Muscle layer of duodenum (tissue), 2 donors: ENCODE data around the gene GPRC5D.

Source experiments
- H3K27ac ChIP-seq: one replicate; pipeline ENCODE4 v1.7.0; 2013; ENCODE audit warnings: mild to moderate bottlenecking, low read length
- H3K27me3 ChIP-seq: one replicate; pipeline ENCODE4 v1.7.0; 2013; ENCODE audit warnings: low read depth, mild to moderate bottlenecking, control low read depth, low read length
- H3K36me3 ChIP-seq, 2 donors: one replicate each; pipeline ENCODE4 v1.7.0; 2013; ENCODE audit warnings: low read length in 2 of 2, control low read depth in 1 of 2, mild to moderate bottlenecking in 1 of 2; ENCODE audit not compliant: insufficient read depth in 2 of 2, control insufficient read depth in 1 of 2
- H3K4me1 ChIP-seq, 2 donors: one replicate each; pipeline ENCODE4 v1.7.0; 2013; ENCODE audit warnings: low read length in 2 of 2, mild to moderate bottlenecking in 2 of 2, control low read depth in 1 of 2, moderate library complexity in 1 of 2; ENCODE audit not compliant: insufficient read depth in 2 of 2, control insufficient read depth in 1 of 2
- H3K4me3 ChIP-seq, 2 donors: one replicate each; pipeline ENCODE4 v1.7.0; 2013; ENCODE audit warnings: low read length in 2 of 2, low read depth in 1 of 2, mild to moderate bottlenecking in 1 of 2
- H3K9me3 ChIP-seq, 2 donors: one replicate each; pipeline ENCODE4 v1.7.0; 2013; ENCODE audit warnings: low read length in 2 of 2, control low read depth in 1 of 2, mild to moderate bottlenecking in 1 of 2; ENCODE audit not compliant: control insufficient read depth in 1 of 2
- donor health status: healthy.

The GPRC5D gene

DNA sequence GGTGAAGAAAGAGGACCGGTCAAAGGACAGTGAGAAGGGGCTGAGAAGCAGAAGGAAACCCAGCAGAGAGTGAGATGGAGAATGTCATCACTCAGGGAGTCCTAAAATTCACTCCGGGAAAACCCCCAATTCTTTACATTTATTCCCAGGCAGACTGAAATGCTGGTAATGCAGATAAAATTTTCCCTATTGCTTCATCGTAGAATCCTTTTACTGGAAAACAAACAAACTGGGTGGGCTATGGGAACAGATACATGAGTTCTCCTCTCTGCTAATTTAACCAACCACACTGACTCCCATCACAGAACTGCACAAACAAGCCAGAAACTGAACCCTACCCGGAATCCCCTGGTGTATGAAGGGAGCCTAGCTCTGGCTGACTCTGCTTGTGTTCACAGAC is 27.2 kb upstream of the GPRC5D start:
- Histone ChIP-seq H3K36me3 (peaks cover 25 to 32% of the 10 kb centered on the region in 2 donors), H3K4me1 (peaks cover 0 to 21% of the 10 kb centered on the region in 2 donors), H3K27me3 (no peaks in the 10 kb centered on the region), H3K27ac (peak overlapping the region; percentile 62), H3K9me3 (no peaks in the 10 kb centered on the region), H3K4me3 (no peak overlapping the region)

DNA sequence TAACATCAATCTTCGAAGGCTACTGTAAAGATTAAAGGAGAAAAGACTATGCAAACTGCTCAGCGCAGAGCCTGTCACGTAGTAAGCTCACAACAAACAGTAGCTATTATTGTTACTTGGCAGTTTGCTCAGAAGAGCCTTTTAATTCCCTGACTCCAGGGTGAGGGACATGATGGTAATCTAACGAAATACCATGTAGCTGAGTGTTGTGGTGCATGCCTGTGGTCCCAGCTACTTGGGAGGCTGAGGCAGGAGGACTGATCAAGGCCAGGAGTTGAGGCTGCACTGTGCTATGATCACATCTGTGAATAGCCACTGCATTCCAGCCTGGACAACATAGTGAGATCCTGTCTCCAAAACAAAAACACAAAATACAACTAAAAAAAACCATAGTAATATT is 25.3 kb upstream of the GPRC5D start:
- Histone ChIP-seq H3K27me3 (no peaks in the 10 kb centered on the region), H3K4me3 (no peak overlapping the region), H3K9me3 (peaks cover 8 to 12% of the 10 kb centered on the region in 2 donors), H3K4me1 (peaks cover 0 to 15% of the 10 kb centered on the region in 2 donors), H3K36me3 (peaks cover 38 to 42% of the 10 kb centered on the region in 2 donors), H3K27ac (peak overlapping the region; percentile 11)

DNA sequence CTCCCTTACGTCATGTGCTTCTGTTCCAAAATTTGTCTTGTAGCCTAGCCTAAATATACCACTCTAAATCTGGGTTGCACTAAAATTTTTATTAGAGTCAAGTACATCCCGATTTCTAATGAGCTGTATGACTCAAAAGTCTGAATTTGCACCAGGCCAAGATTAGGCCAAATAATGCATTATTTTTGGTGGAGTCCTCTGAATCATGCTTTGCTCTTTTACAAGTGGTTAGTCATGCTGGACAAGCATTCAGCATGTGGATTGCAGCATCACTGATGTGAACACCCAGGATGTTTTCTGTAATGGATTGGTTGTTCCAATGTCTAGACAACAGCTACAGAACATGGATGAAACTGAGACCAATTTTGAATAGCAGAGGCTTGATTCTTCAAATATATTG is 24.4 kb upstream of the GPRC5D start:
- Histone ChIP-seq H3K4me3 (no peak overlapping the region), H3K27me3 (no peaks in the 10 kb centered on the region), H3K9me3 (peaks cover 8 to 12% of the 10 kb centered on the region in 2 donors), H3K4me1 (peaks cover 0 to 15% of the 10 kb centered on the region in 2 donors), H3K36me3 (peaks cover 29 to 42% of the 10 kb centered on the region in 2 donors), H3K27ac (peak overlapping the region; percentile 61)

DNA sequence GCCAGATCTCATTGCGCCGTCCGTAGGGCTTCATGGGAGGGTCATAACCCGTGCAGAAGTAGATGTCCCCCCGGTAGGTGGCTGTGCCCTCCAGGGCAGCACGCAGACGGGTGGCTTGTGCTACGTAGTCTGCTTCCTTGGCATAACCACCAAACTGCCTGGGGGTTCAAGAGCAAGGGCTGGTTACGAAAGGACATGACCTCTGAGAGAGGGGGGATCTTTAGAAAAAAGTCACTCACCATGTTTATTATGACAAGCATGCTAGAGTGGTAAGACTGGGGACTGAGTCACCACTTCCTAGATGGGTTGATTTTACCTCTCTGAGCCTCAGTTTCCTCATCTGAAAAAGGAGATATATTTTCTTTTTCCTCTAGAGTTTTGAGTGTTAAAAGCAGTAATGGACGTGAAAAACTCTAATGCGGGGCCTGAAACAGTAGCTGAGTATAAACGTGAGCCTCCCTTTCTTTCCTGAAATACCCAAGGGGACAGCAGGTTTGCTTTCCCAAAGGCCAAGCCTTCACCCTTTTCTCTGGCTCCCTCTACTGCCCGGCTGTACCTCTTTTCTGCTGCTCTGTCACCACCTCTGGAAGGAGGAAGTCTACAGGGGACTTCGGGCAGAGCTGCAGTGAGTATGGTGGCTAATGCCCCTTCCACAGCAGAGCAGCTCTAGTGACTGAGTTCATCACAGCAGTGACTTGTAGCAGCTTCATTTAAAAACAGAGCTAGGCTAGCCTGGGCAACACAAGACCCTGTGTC is 23.5 kb upstream of the GPRC5D start:
- H3K4me1 ChIP-seq: peaks cover 0 to 15% of the 10 kb centered on the region in 2 donors
- peak overlapping the region; percentile 61 for H3K27ac ChIP-seq
- no peak overlapping the region for H3K4me3 ChIP-seq
- H3K36me3 ChIP-seq: peaks cover 22 to 41% of the 10 kb centered on the region in 2 donors
- H3K27me3 ChIP-seq: no peaks in the 10 kb centered on the region
- peaks cover 8 to 12% of the 10 kb centered on the region in 2 donors for H3K9me3 ChIP-seq

DNA sequence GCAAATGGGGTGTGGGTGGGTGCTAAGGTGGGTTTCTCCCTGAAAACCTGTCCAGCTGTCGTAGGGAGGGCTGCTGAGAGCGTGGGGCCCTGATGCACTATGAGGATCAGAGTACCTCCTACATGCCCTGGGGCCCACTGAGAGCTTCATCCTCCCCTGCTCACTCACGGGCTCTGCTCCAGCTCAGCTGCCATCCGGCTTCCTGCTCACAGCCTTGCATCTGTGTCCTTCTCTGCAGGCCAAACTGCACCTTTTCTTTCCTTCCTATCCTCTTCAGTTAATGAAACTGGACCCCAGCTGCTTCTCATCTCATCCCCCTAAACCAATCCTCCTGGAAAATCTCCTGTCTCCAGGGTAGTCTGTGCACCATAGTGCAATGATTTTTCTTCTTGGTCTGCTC is 22.2 kb upstream of the GPRC5D start:
- peaks cover 0 to 5% of the 10 kb centered on the region in 2 donors for H3K4me1 ChIP-seq
- H3K36me3 ChIP-seq: peaks cover 22 to 45% of the 10 kb centered on the region in 2 donors
- H3K27me3 ChIP-seq: no peaks in the 10 kb centered on the region
- H3K4me3 ChIP-seq: no peak overlapping the region
- peaks cover 8 to 12% of the 10 kb centered on the region in 2 donors for H3K9me3 ChIP-seq
- H3K27ac ChIP-seq: no peak overlapping the region

DNA sequence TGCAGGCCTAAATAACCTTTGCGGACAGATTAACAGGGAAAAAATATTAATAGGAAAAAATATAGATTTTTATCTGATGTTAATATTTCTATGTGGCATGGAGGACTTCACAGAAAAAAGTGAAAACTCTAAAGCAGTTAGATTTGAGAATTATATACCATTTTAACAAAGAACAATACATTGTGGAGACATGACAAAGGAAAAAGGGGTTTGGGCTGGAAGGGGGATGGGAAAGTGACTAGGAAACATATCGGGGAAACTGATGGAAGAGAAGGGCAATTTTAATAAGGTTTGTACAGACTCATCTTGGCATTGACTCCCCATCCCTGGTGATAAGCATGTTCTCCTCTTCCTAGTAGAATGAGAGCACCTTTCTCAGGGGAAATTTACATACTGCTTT is 21.0 kb upstream of the GPRC5D start:
- peaks cover 18 to 45% of the 10 kb centered on the region in 2 donors for H3K36me3 ChIP-seq
- no peak overlapping the region for H3K27ac ChIP-seq
- H3K9me3 ChIP-seq: peaks cover 8 to 12% of the 10 kb centered on the region in 2 donors
- no peaks in the 10 kb centered on the region for H3K27me3 ChIP-seq
- H3K4me1 ChIP-seq: peaks cover 0 to 5% of the 10 kb centered on the region in 2 donors
- H3K4me3 ChIP-seq: no peak overlapping the region

DNA sequence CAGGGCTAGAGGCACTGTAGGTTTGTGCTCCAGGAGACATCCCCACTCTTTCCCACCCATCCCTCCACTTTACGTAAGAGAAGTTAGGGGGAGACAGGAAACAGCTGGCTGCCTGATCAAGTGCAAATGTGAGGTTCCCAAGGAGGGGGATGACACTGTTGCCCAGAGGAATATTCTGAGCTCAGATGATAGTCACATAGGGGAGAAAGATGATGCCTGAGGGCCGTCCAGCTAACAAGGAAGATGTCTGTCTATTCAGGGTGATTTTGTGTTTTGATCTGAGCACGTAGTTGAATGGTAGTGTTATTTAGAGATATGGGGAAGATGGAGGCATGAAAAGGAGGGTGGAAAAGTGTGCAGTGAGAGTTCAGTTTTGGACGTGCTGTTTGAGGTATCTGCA is 13.9 kb upstream of the GPRC5D start:
- H3K4me3 ChIP-seq: no peak overlapping the region
- peaks cover 0 to 8% of the 10 kb centered on the region in 2 donors for H3K36me3 ChIP-seq
- H3K27ac ChIP-seq: no peak overlapping the region
- H3K9me3 ChIP-seq: no peaks in the 10 kb centered on the region
- no peaks in the 10 kb centered on the region for H3K27me3 ChIP-seq
- H3K4me1 ChIP-seq: no peaks in the 10 kb centered on the region

DNA sequence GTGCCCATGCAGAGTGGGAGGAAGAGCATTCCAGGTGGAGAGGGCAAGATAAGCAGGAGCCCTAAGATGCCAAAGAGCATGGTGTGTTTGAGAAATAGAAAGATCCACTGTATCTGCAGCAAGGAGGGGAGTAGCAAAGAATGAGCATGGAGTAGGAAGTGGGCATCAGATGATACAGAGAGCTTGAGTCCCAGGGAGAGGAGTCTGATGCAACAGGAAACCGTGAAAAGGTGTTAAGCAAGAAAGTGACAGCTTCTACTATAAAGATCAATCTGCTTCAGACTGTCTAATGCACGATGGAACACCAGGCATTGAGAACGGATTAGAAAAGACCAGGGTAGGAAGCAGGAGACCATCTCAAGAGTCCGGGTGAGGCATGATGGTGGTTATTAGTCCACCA is 12.3 kb upstream of the GPRC5D start:
- no peaks in the 10 kb centered on the region for H3K9me3 ChIP-seq
- no peak overlapping the region for H3K4me3 ChIP-seq
- H3K27me3 ChIP-seq: no peaks in the 10 kb centered on the region
- peaks cover 0 to 4% of the 10 kb centered on the region in 2 donors for H3K36me3 ChIP-seq
- no peaks in the 10 kb centered on the region for H3K4me1 ChIP-seq
- no peak overlapping the region for H3K27ac ChIP-seq

DNA sequence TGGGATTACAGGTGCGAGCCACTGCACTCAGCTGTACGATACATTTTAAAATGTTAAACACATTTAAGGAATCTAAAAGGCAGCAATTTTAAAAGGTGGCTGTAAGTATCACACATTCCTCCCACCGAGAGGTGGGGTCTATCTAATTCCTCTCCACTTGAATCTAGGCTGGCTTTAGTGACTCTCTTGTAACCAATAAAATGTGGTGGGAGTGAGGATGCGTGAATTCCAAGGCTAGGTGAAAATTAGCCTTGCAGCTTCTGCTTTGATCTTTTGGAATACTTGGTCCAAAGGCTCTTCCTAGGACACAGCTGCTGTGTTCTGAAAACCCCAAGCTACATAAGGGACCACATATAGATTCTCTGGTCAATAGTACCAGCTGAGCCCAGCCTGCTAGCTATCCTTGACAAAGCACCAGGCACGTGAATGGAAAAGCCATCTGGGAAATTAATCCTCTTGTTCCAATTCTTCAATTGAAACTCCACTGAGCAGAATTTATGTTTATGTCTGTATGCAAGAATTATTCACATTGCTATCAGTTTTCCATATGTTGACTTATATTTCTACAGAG is 8.8 kb upstream of the GPRC5D start:
- Histone ChIP-seq H3K4me1 (no peaks in the 10 kb centered on the region), H3K36me3 (no peaks in the 10 kb centered on the region), H3K4me3 (no peak overlapping the region), H3K27ac (no peak overlapping the region), H3K27me3 (no peaks in the 10 kb centered on the region), H3K9me3 (no peaks in the 10 kb centered on the region)

DNA sequence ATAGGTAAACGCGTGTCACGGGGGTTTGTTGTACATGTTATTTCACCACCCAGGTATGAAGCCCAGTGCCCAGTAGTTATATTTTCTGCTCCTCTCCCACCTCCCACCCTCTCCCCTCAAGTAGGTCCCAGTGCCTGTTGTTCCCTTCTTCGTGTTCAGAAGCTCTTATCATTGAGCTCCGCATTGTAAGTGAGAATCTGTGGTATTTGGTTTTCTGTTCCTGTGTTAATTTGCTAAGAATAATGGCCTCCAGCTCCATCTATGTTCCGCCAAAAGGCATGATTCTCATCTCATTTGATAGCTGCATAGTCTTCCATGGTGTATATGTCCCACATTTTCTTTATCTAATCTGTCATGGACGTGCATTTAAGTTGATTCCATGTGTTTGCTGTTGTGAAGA is 6.9 kb upstream of the GPRC5D start:
- no peaks in the 10 kb centered on the region for H3K36me3 ChIP-seq
- H3K27me3 ChIP-seq: no peaks in the 10 kb centered on the region
- H3K4me3 ChIP-seq: no peak overlapping the region
- no peaks in the 10 kb centered on the region for H3K4me1 ChIP-seq
- no peak overlapping the region for H3K27ac ChIP-seq
- H3K9me3 ChIP-seq: no peaks in the 10 kb centered on the region

DNA sequence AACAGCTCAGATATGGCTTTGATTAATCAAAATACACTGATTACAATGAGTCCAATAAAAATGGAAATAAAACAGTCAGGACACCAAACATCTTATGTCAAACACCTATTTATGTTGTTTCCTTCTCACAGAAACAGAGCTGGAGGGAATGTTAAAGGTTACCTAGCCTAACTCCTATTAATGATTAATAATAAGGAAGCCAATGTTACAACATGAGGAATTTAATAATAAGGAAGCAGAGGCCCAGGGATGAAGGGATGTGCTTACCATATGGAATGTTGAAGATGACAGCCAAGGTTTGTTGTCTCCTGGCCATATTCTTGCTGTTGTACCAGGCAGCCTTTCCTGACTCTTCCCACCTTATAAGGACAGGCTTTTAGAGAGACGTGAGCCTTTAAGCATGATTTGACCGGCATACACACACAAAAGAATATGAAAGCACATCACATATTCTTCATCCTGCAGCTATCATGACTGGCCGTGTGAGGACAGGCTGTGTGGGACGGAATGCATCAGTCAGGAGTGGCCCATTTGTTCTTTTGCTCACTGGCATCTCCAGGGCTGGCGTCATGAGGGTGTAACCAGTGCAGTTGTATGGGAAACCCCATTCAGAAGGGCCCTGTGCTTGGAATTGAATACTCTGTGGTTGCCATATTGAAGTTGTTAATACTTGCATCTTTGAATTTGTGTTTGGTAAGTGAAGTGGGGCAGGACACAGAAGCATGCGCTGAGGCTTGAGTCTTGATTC is 3.1 kb upstream of the GPRC5D start:
- Histone ChIP-seq H3K4me1 (no peaks in the 10 kb centered on the region), H3K27me3 (no peaks in the 10 kb centered on the region), H3K4me3 (no peak overlapping the region), H3K27ac (no peak overlapping the region), H3K36me3 (no peaks in the 10 kb centered on the region), H3K9me3 (no peaks in the 10 kb centered on the region)
